ENCODE data around the gene N4BP2L2. TPM values are rescaled to one million over a fixed set of nuclear protein-coding genes. Genes with fewer than 3 reads are reported as not detected.
"Not testable (repeated sequence)": the region's sequence is repeated elsewhere in the genome, so short reads cannot be mapped to it uniquely, and the experiment has no call there.

Gene N4BP2L2
- total and polyA plus RNA-seq, 8 donors, result 25.5 to 232 (median 123) TPM

DNA sequence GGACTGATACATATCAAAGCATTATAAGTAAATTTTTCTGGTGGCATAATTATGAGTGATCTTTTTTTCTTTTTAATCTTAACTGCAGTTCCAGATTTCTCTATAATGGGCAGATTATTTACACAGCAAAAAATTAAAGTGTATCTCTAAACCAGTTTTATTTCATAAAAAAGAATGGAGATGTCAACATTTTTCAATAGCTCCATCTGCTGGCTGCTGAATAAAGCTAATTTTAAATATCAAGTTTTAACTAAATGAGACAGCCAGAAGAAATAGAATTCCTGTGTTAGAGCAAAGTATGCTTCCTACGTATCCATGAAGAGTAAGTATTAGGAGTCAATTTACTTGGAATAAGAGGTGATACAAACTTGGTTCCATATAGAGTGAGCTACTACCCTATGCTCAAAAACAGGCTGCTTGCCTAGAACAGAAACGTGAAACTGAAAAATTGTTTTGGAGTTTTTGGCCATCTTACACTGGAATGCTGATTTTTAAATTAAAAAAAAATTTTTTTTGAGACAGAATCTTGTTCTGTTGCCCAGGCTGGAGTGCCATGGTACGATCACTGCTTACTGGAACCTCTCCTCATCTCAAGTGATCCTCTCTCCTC, 42.7 kb upstream of the N4BP2L2 start:
- Histone ChIP-seq H3K27ac (no peak overlapping the region), H3K4me1 (peaks cover 0 to 7% (median 6%) of the 10 kb centered on the region in 4 donors), H3K9me3 (peaks cover 0 to 19% (median 14%) of the 10 kb centered on the region in 4 donors), H3K4me3 (no peak overlapping the region), H3K36me3 (no peaks in the 10 kb centered on the region), H3K27me3 (no peaks in the 10 kb centered on the region)
- peak in 2 of 7 experiments; percentile 41 to 51 for TF ChIP-seq CTCF (IDR thresholded peaks at IDR 0.05)
- TF ChIP-seq EP300 (IDR thresholded peaks at IDR 0.05), result no peak
- TF ChIP-seq POLR2AphosphoS5 (IDR thresholded peaks at IDR 0.05), result no peak
- TF ChIP-seq POLR2A (IDR thresholded peaks at IDR 0.05), result no peak
- intact Hi-C loops (cut with DNase I; ENCODE audit: low total_unique reads), result no loop called here
- 45 to 60% (median 49%) methylated on average over 3 of the region's 3 CpGs for WGBS, 5 donors
- peak in 1 of 2 donors; percentile 57 for DNase-seq

- Histone ChIP-seq H3K27me3 (no peaks in the 10 kb centered on the region), H3K4me3 (no peak overlapping the region), H3K27ac (no peak overlapping the region), H3K4me1 (no peaks in the 10 kb centered on the region), H3K36me3 (no peaks in the 10 kb centered on the region), H3K9me3 (peaks cover 0 to 19% (median 14%) of the 10 kb centered on the region in 4 donors)
- intact Hi-C loops (cut with DNase I; ENCODE audit: low total_unique reads), result loop anchor here (10.0 kb wide), 1 partner anchor 192 kb away; no protein-coding TSS in a partner anchor
- 95 to 100% (median 98%) methylated on average over 3 of the region's 3 CpGs for WGBS, 5 donors
- no peak for DNase-seq
- TF ChIP-seq EP300 (IDR thresholded peaks at IDR 0.05) (no peak), CTCF (IDR thresholded peaks at IDR 0.05) (no peak), POLR2A (IDR thresholded peaks at IDR 0.05) (no peak), POLR2AphosphoS5 (IDR thresholded peaks at IDR 0.05) (no peak)
These were observed 38.4 kb upstream of the N4BP2L2 start for GRCh38 chr13:32577032-32577431.

DNA sequence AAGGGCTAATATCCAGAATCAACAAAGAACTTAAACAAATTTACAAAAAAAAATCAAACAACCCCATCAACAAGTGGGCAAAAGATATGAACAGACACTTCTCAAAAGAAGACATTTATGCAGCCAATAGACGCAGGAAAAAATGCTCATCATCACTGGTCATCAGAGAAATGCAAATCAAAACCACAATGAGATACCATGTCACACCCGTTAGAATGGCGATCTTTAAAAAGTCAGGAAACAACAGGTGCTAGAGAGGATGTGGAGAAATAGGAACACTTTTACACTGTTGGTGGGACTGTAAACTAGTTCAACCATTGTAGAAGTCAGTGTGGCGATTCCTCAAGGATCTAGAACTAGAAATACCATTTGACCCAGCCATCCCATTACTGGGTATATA, 37.1 kb upstream of the N4BP2L2 start:
- not testable (repeated sequence) for H3K4me3 ChIP-seq, H3K27me3 ChIP-seq, H3K4me1 ChIP-seq, H3K36me3 ChIP-seq, DNase-seq, H3K27ac ChIP-seq
- peaks cover 0 to 19% (median 14%) of the 10 kb centered on the region in 4 donors for H3K9me3 ChIP-seq
- intact Hi-C loops (cut with DNase I; ENCODE audit: low total_unique reads), result loop anchor here (10.0 kb wide), 1 partner anchor 191 kb away; no protein-coding TSS in a partner anchor
- WGBS, 5 donors, result 83 to 90% (median 87%) methylated on average over 3 to 4 of the region's 4 CpGs

DNA sequence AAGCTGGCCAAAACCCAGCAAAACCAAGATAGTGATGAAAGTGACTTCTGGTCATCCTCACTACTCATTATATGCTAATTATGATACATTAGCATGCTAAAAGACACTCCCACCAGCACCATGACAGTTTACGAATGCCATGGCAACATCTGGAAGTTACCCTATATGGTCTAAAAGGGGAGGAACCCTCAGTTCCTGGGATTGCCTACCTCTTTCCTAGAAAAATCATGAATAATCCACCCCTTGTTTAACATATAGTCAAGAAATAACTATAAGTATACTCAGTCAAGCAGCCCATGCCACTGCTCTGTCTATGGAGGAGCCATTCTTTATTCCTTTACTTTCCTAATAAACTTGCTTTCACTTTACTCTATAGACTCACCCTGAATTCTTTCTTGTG, 22.2 kb upstream of the N4BP2L2 start:
- H3K27me3 ChIP-seq; DNase-seq; H3K36me3 ChIP-seq; H3K4me3 ChIP-seq; intact Hi-C loops (cut with DNase I; ENCODE audit: low total_unique reads); H3K4me1 ChIP-seq; H3K27ac ChIP-seq: not testable (repeated sequence)
- H3K9me3 ChIP-seq, result peaks cover 0 to 16% (median 8%) of the 10 kb centered on the region in 4 donors
- 86 to 100% (median 96%) methylated on average over 1 of the region's 1 CpG for WGBS, 5 donors

DNA sequence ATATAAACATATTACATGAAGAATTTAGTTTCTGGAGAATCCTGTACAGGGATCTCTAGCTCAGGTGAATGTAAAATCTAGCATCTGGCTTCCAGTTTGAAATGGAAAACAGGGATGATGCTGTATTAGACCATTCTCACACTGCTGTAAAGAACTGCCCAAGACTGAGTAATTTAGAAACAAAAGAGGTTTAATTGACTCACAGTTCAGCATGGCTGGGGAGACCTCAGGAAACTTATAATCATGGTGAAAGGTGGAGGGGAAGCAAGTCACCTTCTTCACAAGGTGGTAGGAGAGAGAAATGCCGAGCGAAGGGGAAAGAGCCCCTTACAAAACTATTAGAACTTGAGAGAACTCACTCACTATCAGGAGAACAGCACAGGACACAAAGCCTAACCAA, 17.0 kb upstream of the N4BP2L2 start:
- H3K4me1 ChIP-seq, result no peaks in the 10 kb centered on the region
- no peak overlapping the region for H3K27ac ChIP-seq
- H3K4me3 ChIP-seq, result no peak overlapping the region
- DNase-seq, result no peak
- H3K36me3 ChIP-seq, result no peaks in the 10 kb centered on the region
- no peaks in the 10 kb centered on the region for H3K27me3 ChIP-seq
- WGBS, 5 donors, result 89 to 98% (median 96%) methylated on average over 2 of the region's 2 CpGs
- no peak for TF ChIP-seq CTCF (IDR thresholded peaks at IDR 0.05)
- no peak for TF ChIP-seq EP300 (IDR thresholded peaks at IDR 0.05)
- no peak for TF ChIP-seq POLR2AphosphoS5 (IDR thresholded peaks at IDR 0.05)
- TF ChIP-seq POLR2A (IDR thresholded peaks at IDR 0.05), result no peak
- intact Hi-C loops (cut with DNase I; ENCODE audit: low total_unique reads), result no loop called here
- H3K9me3 ChIP-seq, result no peaks in the 10 kb centered on the region

Data from stomach (tissue), 9 donors.